Natural killer cell (primary cell): ENCODE results near the gene RBMS3. TPM values are rescaled to one million over a fixed set of nuclear protein-coding genes. Genes with fewer than 3 reads are reported as not detected.
A peak's percentile ranks its signal among the peaks of the same experiment; 100 is the strongest.
"Not testable (repeated sequence)": the region's sequence is repeated elsewhere in the genome, so short reads cannot be mapped to it uniquely, and the experiment has no call there.

Source experiments
- ATAC-seq, 3 donors: fragments of 150-1000 bp in 2 of 3; fragments of 200-7000 bp in 1 of 3; cut with Tn5 transposase; 1 replicate in 1 of 3; 2 replicates in 2 of 3; pipeline ENCODE4 v1.10.0; 2021; ENCODE audit warnings: mild to moderate bottlenecking in 2 of 3, moderate library complexity in 2 of 3
- DNase-seq, 2 donors: peaks; one replicate each; pipeline versions ENCODE4 v3.0.0 to v3.0.0-alpha.2; 2013 to 2021; ENCODE audit warnings: mixed read lengths in 1 of 2
- H3K27ac ChIP-seq: one replicate; pipeline ENCODE4 v1.5.1; 2013; ENCODE audit warnings: mild to moderate bottlenecking, low read length
- H3K27me3 ChIP-seq: one replicate; pipeline ENCODE4 v1.6.1; 2013; ENCODE audit warnings: low read length; ENCODE audit not compliant: control insufficient read depth, insufficient read depth
- H3K36me3 ChIP-seq: one replicate; pipeline ENCODE4 v1.6.1; 2013; ENCODE audit warnings: low read length; ENCODE audit not compliant: control insufficient read depth, insufficient read depth
- H3K4me1 ChIP-seq: one replicate; pipeline ENCODE4 v1.6.1; 2013; ENCODE audit warnings: low read length; ENCODE audit not compliant: control insufficient read depth, insufficient read depth
- H3K4me3 ChIP-seq: one replicate; pipeline ENCODE4 v1.5.1; 2013; ENCODE audit warnings: low read length
- H3K9me3 ChIP-seq: one replicate; pipeline ENCODE4 v1.6.1; 2013; ENCODE audit warnings: low read length; ENCODE audit not compliant: control insufficient read depth, insufficient read depth
- H3K27ac Mint-ChIP-seq, 2 donors: one replicate each; pipeline ENCODE4 v1.8.0; 2022; ENCODE audit warnings: mild to moderate bottlenecking in 2 of 2, mixed read lengths in 2 of 2, moderate library complexity in 1 of 2
- H3K27me3 Mint-ChIP-seq, 2 donors: one replicate each; pipeline ENCODE4 v1.8.0; 2022; ENCODE audit warnings: low read depth in 2 of 2, mixed read lengths in 2 of 2
- H3K36me3 Mint-ChIP-seq: one replicate; pipeline ENCODE4 v1.8.0; 2022; ENCODE audit warnings: mixed read lengths
- H3K4me1 Mint-ChIP-seq, 2 donors: one replicate each; pipeline ENCODE4 v1.8.0; 2022; ENCODE audit warnings: mixed read lengths in 2 of 2
- H3K4me3 Mint-ChIP-seq: one replicate; pipeline ENCODE4 v1.8.0; 2022; ENCODE audit warnings: mild to moderate bottlenecking, moderate library complexity, mixed read lengths
- H3K9me3 Mint-ChIP-seq, 2 donors: one replicate each; pipeline ENCODE4 v1.8.0; 2022; ENCODE audit warnings: mixed read lengths in 2 of 2
- CTCF ChIP-seq: fragments of 200-600 bp; IDR thresholded peaks from one replicate; pipeline ENCODE4 v1.8.0; 2022; ENCODE audit warnings: antibody characterized with exemption
- WGBS: methylation state at CpG from one replicate; pipeline ENCODE4 v1.1.7; 2013; ENCODE audit warnings: missing lambda C conversion rate; ENCODE audit not compliant: insufficient coverage; 5-methylcytosine and 5-hydroxymethylcytosine counted together
- intact Hi-C: fragments of 100-400 bp; cut with micrococcal nuclease; formaldehyde crosslinking; loops from one replicate; pipeline ENCODE4 v1.14.2; 2022
- total RNA-seq, 4 donors: library from RNA; stranded (reverse); fragments of 120-200 nt in 1 of 4; gene quantifications; one replicate each; pipeline versions ENCODE4 v1.2.3 to v1.2.4, GENCODE V29; 2013 to 2022

Gene RBMS3
- total RNA-seq, 3 donors from 2014 or later (not counting 1 experiment from before 2014, with no cell fraction given), result 0.16 TPM; not detected in 2

GRCh38 chr3:30035935-30036567 is 755.2 kb downstream of the RBMS3 start:
- H3K9me3 Mint-ChIP-seq, result no peaks in the 10 kb centered on the region
- peaks cover 2% of the 10 kb centered on the region for H3K27me3 ChIP-seq
- WGBS, result 78% methylated on average over 2 of the region's 4 CpGs
- no peak overlapping the region for H3K4me3 Mint-ChIP-seq
- H3K36me3 ChIP-seq, result no peaks in the 10 kb centered on the region
- no peak overlapping the region for H3K27ac ChIP-seq
- no peak for TF ChIP-seq CTCF
- H3K27ac Mint-ChIP-seq, result no peak overlapping the region
- no peaks in the 10 kb centered on the region for H3K9me3 ChIP-seq
- no peak for ATAC-seq
- peaks cover 8 to 35% of the 10 kb centered on the region in 2 donors for H3K27me3 Mint-ChIP-seq
- no peak overlapping the region for H3K4me3 ChIP-seq
- intact Hi-C loops, result no loop called here
- no peaks in the 10 kb centered on the region for H3K4me1 ChIP-seq
- no peaks in the 10 kb centered on the region for H3K4me1 Mint-ChIP-seq
- no peaks in the 10 kb centered on the region for H3K36me3 Mint-ChIP-seq
- no peak for DNase-seq

DNA sequence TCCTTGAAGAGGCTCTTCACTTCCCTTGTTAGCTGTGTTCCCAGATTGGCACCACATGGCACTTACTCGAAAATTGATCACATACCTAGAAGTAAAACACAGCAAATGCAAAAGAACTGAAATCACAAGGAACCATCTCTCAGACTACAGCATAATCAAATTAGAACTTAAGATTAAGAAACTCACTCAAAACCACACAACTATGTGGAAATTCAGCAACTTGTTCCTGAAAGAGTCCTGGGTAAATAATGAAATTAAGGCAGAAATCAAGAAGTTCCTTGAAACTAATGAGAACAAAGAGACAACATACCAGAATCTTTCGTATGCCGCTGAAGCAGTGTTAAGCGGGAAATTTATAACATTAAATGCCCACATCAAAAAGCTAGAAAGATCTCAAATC is 759.3 kb downstream of the RBMS3 start:
- H3K27me3 Mint-ChIP-seq, result peaks cover 2 to 31% of the 10 kb centered on the region in 2 donors
- intact Hi-C loops, result no loop called here

GRCh38 chr3:30041481-30041880 is 760.6 kb downstream of the RBMS3 start:
- H3K27me3 ChIP-seq, H3K4me3 Mint-ChIP-seq, H3K4me1 ChIP-seq, H3K36me3 Mint-ChIP-seq, H3K4me1 Mint-ChIP-seq, H3K4me3 ChIP-seq, H3K9me3 Mint-ChIP-seq, H3K27ac Mint-ChIP-seq, ATAC-seq, H3K27ac ChIP-seq, H3K36me3 ChIP-seq, H3K9me3 ChIP-seq, DNase-seq, intact Hi-C loops: not testable (repeated sequence)
- H3K27me3 Mint-ChIP-seq, result peaks cover 2 to 22% of the 10 kb centered on the region in 2 donors
- 50% methylated on average over 1 of the region's 3 CpGs for WGBS

More for the DNA sequence above, 759.3 kb downstream of the RBMS3 start:
- Histone ChIP-seq H3K4me1 (no peaks in the 10 kb centered on the region), H3K9me3 (no peaks in the 10 kb centered on the region), H3K27me3 (no peaks in the 10 kb centered on the region), H3K4me3 (no peak overlapping the region), H3K36me3 (no peaks in the 10 kb centered on the region), H3K27ac (no peak overlapping the region)
- no peaks in the 10 kb centered on the region for H3K9me3 Mint-ChIP-seq
- DNase-seq, result no peak
- no peak for TF ChIP-seq CTCF
- H3K27ac Mint-ChIP-seq, result no peak overlapping the region
- ATAC-seq, result no peak
- no peaks in the 10 kb centered on the region for H3K36me3 Mint-ChIP-seq
- H3K4me3 Mint-ChIP-seq, result no peak overlapping the region
- 79% methylated on average over 4 of the region's 4 CpGs for WGBS
- H3K4me1 Mint-ChIP-seq, result no peaks in the 10 kb centered on the region

DNA sequence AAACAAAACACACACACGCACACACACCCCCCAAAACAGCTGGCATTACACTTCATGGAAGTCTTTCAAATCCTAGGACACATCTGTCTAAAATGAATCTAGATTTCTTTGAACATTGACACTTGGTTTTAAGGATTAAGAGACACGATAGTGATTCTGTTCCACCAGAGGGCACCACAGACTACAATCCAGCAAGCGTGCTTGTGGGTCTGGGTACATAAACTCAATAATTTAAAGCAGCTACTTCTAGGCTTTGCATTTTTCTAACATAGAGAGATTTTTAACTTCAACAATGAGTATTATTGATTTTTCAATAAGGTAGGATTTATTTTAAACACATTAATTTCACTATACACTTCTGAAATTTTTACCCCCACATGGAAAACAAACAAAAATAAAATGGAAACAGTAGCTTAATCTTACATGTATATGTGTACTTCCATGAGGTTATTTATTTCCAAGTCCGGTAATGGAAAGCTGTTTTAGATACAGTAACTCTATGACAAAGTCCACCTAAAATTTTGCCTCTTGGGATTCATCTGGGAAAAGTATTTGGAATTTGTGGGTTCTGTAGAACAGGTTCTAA is 761.5 kb downstream of the RBMS3 start:
- Histone ChIP-seq H3K27me3 (no peaks in the 10 kb centered on the region), H3K36me3 (no peaks in the 10 kb centered on the region), H3K27ac (no peak overlapping the region), H3K4me3 (no peak overlapping the region), H3K4me1 (no peaks in the 10 kb centered on the region), H3K9me3 (no peaks in the 10 kb centered on the region)
- 20% methylated on average over 3 of the region's 4 CpGs for WGBS
- Mint-ChIP-seq H3K36me3 (no peaks in the 10 kb centered on the region), H3K4me3 (no peak overlapping the region), H3K4me1 (no peaks in the 10 kb centered on the region), H3K9me3 (no peaks in the 10 kb centered on the region), H3K27me3 (peaks cover 2 to 25% of the 10 kb centered on the region in 2 donors), H3K27ac (no peak overlapping the region)
- DNase-seq (peak in 1 of 2 donors; percentile 79), ATAC-seq (peak in 1 of 3 donors; percentile 57)
- peak; percentile 48 for TF ChIP-seq CTCF
- intact Hi-C loops, result loop anchor here (1.0 kb wide), 2 partner anchors 651 to 709 kb away; no protein-coding TSS in a partner anchor
